H1 (cell line): ENCODE measurements around the gene ADAMTS13. TPM values are rescaled to one million over a fixed set of nuclear protein-coding genes. Genes with fewer than 3 reads are reported as not detected.

Experiments
- ASH2L ChIP-seq: fragments of 200-600, 300-600 bp; sonication (generic); IDR thresholded peaks from one replicate; pipeline ENCODE4 v1.7.1; 2017; ENCODE audit warnings: low read length
- CBX5 ChIP-seq: fragments of 300-800, 300-1000 bp; sonication (generic); IDR thresholded peaks from 2 replicates; pipeline ENCODE4 v1.7.1; 2016; ENCODE audit warnings: antibody characterized with exemption, low read length, low read depth
- CHD1 ChIP-seq: IDR thresholded peaks from 2 replicates; pipeline ENCODE4 v1.6.1; 2012; ENCODE audit warnings: low read depth, low read length, improper control_type of control experiment
- CTCF ChIP-seq, 3 experiments: IDR thresholded peaks; 1 replicate in 2 of 3; 2 replicates in 1 of 3; pipeline versions ENCODE4 v1.5.1 to v1.6.1; 2011; ENCODE audit warnings: low read length in 3 of 3, mild to moderate bottlenecking in 3 of 3, inconsistent platforms in 2 of 3, low read depth in 1 of 3, moderate library complexity in 1 of 3; ENCODE audit not compliant: insufficient read depth in 1 of 3; ENCODE audit errors: control extremely low read depth in 1 of 3
- POLR2AphosphoS5 ChIP-seq: IDR thresholded peaks from 2 replicates; pipeline ENCODE4 v1.6.1; 2011; ENCODE audit warnings: low read depth, low read length
- polyA plus RNA-seq, 7 experiments: library from polyadenylated mRNA; depleted of rRNA in 3 of 7; stranded (reverse) in 5 of 7; unstranded in 2 of 7; fragments of >200 nt in 5 of 7; fragments of 200-250 nt in 2 of 7; gene quantifications; 1 replicate in 5 of 7; 2 replicates in 1 of 7; 4 replicates in 1 of 7; pipeline versions ENCODE4 v1.2.1 to v1.2.3, GENCODE V29; 2011 to 2013; ENCODE audit warnings: missing spikeins in 2 of 7, mixed read lengths in 2 of 7
- total RNA-seq: library from RNA; stranded (reverse); fragmentation: NEBNext Ultra II Directional; extraction: Animal tissue kit (Norgen Biotek cat#: 25700); gene quantifications from 2 replicates; pipeline ENCODE4 v1.2.1, GENCODE V29; 2021

ADAMTS13 gene
- total and polyA plus RNA-seq, 2 of the 8 experiments (the other 6 are each of a cell fraction or from before 2014, with no cell fraction given) = 4.4 to 5.8 TPM

GRCh38 chr9:133488686-133489252 lies 66.6 kb downstream of the ADAMTS13 start (continued):
- TF ChIP-seq CTCF (IDR thresholded peaks at IDR 0.05; ENCODE audit: control extremely low read depth in 1 of 3, insufficient read depth in 1 of 3, low read depth in 1 of 3, low read length in 3 of 3) (no peak), ASH2L (no peak), POLR2AphosphoS5 (no peak), CBX5 (no peak), CHD1 (no peak)
